ENCODE results near the gene ROM1.
"Not testable (repeated sequence)": the region's sequence is repeated elsewhere in the genome, so short reads cannot be mapped to it uniquely, and the experiment has no call there.

ROM1 gene

DNA sequence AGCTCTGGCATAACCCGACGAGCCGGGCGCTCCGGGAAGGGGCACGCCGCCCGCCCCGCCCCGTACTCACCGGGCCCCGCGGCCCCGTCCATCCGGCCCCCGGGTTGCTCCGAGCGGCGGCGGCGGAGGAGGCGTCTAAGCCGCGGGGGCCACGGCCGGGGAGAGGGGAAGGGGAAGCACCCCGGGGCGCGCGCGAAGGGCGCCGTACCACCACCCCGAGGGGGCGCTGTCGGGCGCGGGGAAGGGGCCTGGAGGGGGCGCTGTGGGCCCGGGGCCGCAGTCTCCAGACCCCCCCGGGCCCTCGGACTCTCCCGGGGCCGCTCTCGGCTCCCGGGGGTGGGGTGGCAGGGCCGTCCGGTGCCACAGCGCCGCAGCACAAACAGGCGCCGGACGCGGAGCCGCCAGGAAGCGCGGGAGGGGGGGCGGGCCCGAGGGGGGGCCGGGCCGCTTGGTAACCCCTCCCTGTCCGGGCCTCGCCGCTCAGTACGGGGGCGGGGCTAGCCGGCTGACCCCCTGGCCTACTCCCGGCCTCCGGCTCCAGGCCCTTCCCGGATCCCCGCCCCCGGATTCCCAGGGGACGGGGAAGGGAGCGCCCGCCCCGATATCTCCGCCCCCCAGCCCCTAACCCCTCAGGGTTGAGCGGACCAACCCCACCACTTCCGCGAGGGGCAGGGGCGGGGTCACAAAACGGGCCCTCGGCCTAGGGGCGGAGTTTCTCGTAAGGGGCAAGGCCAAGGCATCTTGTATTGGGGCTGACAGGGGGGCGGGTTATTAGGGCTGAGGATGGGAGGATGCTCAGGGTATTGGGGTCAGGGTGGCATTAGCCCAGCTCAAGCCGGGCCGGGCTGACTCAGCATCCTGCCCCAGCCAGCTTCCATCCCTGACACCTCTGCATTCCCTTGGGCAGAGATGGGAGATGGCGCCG lies at the start of gene ROM1, which contains the start of gene EML3:
Gene ROM1, plus strand, starts transcription at position 892 of the 925 bp plus-strand sequence. Its CDS starts 25 bp downstream, at position 917.
Gene EML3, minus strand, starts transcription at position 410 of the 925 bp plus-strand sequence. Its CDS starts 318 bp downstream, at position 92.
- peak; percentile 61 to 86 (median 73) for DNase-seq (ENCODE audit: low read depth in 4 of 4, low spot score in 1 of 4)

DNA sequence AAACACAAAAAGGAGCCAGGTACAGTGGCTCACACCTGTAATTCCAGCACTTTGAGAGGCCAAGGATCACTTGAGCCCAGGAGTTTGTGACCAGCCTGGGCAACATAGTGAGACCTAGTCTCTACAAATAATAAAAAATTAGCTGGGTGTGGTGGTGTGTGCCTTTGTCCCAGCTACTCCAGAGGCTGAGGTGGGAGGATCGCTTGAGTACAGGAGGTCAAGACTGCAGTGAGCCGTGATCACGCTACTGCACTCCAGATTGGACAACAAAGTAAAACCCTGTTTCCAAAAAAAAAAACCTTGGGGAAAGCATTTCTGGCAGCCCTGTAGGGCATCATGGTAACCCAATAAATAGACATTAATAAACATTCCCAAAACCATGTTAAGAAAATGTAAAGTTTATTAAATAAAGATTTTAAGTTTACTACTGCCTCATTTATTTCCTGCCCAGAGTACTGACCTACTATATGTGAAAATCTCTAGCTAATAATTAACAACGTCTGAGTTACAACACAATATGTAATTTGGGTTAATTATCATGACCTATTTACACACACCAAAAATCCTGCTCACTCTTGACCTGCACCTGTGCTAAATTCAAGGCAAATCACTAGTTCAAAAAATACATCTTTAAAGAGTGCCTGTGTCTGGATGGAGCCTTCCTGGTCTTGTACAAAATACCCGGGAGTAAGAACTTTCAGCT lies 47.8 kb upstream of the ROM1 start:
- no peak for DNase-seq (ENCODE audit: low read depth in 4 of 4, low spot score in 1 of 4)

DNA sequence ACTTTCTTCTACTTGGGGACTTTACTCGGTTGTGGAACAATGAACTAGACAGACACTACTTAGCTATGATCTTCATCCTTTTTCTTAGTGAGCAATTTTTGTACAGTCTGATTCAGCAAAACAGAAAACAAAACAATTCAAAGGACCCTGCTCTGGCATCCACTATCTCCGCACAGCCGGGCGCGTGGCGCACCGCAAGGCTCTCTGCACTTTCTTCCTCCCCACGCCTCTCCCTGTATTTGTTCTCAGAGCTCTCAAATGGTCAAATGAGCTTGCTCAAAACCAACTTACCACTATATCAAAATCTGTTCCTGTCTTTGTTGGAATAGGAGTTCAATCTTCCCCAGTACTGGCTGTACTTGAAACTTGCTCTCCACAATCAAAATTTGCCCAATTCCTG lies 46.8 kb upstream of the ROM1 start:
- DNase-seq (ENCODE audit: low read depth in 4 of 4, low spot score in 1 of 4), result no peak

DNA sequence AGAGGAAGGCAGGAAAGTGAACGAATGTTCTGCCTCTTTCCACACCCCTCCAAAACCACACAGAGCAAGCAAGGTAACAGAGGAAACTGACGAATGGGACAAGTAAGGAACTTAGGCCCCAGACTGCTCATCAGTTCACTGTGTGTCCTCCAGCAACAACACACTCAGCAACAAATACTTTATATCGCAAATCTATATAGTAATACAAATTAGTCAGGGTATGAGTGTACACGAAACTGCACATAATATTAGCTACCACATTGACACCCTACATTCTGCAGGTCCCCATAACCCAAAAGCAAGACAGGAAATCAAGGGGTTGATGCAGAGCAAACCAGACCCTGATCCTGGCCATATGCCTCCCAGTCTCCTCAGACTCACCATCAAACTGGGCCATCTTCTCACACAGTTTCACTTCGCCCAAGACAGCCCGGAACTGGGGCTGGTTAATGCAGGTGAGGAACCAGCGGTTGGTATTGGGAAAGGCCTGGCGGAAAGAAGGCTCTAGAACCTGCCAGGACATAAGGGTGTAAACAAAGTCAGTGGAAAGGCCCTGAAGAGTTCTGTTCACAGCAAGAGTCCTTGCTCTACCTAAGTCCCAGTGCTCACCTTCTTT lies 45.9 kb upstream of the ROM1 start:
- DNase-seq (ENCODE audit: low read depth in 4 of 4, low spot score in 1 of 4), result no peak

DNA sequence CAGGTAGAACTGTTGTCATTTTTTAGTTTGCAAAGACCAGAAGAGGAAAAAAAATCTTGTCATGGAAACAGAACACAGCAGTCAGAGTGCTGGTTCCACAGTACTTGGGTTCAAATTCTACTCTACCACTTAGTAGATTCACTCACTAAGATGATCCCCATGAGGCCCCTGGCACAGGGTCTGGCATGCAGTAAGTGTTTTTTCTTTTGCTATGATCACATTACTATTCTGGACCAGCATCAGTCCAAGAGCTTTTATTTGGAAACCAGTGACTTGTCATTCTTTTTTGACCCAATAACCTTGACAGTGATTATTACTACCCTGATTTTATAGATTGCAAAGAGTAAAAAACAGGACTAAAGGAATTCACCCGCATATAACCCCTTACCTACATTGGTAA lies 43.4 kb upstream of the ROM1 start:
- no peak for DNase-seq (ENCODE audit: low read depth in 4 of 4, low spot score in 1 of 4)

- not testable (repeated sequence) for DNase-seq (ENCODE audit: low read depth in 4 of 4, low spot score in 1 of 4)
These were observed 42.2 kb upstream of the ROM1 start for GRCh38 chr11:62570903-62571302.

GRCh38 chr11:62571493-62571892 lies 41.6 kb upstream of the ROM1 start:
- not testable (repeated sequence) for DNase-seq (ENCODE audit: low read depth in 4 of 4, low spot score in 1 of 4)

DNA sequence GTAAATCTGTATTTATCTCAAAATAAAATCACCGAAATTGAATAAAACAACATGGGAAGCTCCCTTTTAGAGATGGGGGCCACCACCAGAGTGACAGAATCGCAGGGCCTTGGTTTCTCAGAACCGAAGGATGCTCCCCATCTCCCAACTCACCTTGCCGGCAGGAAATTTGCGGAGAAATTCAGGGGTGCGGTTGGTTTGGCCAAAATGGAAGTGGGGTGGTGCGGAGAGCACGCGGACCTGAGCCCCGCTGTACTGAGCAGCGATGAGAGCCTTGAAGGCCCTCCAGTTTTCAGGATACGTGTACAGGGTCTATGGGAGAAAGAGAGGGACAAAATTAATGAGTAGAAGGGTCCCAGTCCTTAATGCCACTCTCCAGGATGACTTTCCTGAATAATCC lies 40.6 kb upstream of the ROM1 start:
- no peak for DNase-seq (ENCODE audit: low read depth in 4 of 4, low spot score in 1 of 4)

- DNase-seq (ENCODE audit: low read depth in 4 of 4, low spot score in 1 of 4), result no peak
These were observed 40.0 kb upstream of the ROM1 start for GRCh38 chr11:62573006-62573591.

DNA sequence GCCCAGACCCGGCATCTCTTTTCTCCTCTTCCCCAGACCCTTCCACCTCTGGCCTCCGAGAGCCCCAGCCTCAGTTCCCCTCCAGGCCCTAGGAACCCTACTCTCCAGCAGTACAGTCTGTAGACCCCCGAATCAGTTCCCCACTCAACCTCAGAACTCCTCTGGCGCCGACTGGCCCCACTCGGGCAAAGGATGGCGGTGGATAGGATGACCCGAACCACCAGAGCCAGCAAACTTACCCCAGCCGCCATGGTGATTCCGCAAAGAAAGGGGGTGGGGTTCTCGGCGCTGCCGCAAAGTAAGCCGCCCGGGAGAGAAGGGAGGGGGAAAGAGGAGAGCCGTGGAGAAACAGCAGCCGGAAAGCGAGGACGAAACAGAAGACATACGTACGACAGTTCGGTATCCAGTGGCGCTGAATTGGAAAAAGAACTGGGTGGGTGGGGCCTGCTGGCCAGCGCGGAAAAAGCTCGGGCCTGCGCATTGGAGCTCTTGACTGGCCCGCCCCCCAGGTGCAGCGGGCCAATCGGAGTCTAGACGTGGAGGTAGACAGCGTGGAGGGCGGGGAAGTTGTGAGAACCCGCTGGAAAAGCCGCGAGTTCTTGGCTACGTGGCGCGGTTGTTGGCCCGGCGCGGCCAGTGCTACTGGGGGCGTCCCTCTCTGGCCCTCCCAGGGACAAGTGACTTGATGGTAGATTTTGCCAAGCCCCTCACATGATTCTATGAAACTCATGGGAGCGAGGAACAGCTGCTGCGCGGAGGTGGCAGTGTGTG lies 39.3 kb upstream of the ROM1 start, which contains the start of gene EEF1G:
Gene EEF1G, minus strand, starts transcription at position 300 of the 771 bp plus-strand sequence. Its CDS starts 49 bp downstream, at position 251.
- peak; percentile 90 to 97 (median 94) for DNase-seq (ENCODE audit: low read depth in 4 of 4, low spot score in 1 of 4)

DNA sequence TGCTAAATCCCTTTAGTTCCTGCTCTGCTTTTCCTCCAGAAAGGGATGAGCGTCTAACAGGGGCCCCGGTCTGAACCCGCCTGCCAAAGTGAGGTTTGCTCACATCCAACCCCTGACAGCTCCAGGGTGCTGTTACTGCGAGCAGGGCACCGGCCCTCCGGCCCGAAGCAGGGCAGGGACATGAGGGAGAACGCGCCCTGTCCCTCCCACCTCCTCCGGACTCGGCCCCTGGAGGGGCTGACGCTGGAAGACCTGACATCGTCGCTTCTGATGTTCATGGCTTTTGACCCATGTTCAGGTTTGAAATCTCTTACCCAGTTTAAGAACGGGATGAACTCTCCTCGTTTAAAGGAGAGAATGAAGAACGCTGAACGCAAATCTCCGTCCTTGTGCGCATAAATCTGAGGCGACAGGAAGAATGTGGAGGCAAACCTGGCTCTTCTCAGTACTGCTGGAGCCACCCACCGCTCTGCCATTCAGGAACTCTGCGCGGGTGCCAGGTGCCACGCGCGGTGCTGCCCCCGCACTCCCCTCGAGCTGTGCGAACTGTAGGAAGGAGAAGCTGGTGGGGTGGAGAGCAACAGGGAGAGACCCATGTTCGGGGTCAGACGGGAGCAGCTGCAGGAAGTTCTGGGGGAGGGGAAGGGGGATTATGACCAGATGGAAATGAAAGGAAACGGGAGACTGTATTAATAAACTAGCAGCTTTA lies 38.5 kb upstream of the ROM1 start:
- DNase-seq (ENCODE audit: low read depth in 4 of 4, low spot score in 1 of 4), result no peak

DNA sequence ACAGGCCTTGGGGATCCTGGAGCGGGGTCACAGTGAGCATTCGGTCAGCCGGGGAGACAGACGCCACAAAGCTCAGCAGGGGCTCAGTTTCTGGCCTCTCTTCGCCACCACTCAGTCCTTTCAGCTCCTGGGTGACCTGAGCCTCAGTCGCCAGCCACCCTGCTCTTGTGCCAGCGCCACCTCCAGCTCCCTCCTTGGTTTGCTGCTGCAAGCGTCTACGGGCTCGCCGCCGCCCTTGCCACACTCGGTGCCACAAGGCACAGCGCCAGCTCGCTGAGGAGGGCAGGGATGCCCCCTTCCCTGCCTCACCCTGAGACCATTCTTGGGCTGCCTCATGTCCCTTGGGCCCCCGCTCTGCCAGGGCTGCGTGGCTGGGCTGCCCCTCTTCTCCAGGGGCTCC lies 37.9 kb upstream of the ROM1 start:
- no peak for DNase-seq (ENCODE audit: low read depth in 4 of 4, low spot score in 1 of 4)

GRCh38 chr11:62575837-62576236 lies 37.2 kb upstream of the ROM1 start:
- no peak for DNase-seq (ENCODE audit: low read depth in 4 of 4, low spot score in 1 of 4)

DNA sequence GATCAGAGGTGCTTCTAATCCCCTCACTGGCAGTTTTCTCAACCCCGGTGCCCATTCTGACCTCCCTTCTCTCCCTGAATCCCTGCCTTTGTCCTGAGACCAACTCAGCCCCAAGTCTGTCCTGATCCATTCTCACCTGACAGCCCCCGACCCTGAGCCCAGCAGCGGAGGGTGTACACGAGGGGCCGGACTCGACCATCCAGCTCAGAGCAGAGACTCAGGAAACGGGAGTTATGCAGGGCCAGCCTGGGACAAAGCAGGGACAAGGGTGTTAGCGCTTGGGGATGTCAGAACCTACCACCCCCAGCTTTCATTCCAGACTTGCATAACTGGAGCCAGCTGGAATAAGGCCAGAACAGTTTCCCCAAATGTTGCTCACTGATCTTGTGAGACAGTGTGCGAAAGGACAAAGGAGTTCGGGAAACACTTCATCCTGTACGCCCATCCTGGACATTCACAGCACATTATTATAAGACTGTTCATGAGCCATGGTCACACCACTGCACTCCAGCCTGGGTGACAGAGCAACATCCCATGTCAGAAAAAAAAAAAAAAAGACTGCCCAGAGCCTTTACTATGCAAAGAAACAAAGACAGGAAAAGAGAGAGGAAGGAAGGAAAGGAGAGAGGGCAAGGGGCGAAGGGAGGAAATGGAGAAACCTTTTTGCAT lies 35.9 kb upstream of the ROM1 start:
- no peak for DNase-seq (ENCODE audit: low read depth in 4 of 4, low spot score in 1 of 4)

- DNase-seq (ENCODE audit: low read depth in 4 of 4, low spot score in 1 of 4), result no peak
These were observed 34.5 kb upstream of the ROM1 start for GRCh38 chr11:62578541-62578940.

DNA sequence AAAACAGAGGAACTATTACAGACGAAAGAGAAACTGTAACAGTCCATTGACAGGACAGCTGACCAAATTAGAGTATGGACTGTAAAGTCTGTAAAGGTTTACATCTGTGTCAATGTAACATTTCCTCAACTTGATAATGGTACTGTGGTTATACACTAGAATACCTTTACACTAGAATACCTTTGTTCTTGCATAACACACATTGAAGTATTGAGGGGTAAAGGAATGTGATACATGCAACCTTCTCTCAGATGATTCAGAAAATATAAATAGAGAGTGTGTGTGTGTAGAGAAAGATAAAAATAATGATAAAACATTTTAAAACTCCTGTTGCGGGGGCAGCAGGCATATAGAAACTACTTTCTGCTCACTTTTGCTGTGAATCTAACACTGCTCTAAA lies 33.8 kb upstream of the ROM1 start:
- DNase-seq (ENCODE audit: low read depth in 4 of 4, low spot score in 1 of 4), result no peak

DNA sequence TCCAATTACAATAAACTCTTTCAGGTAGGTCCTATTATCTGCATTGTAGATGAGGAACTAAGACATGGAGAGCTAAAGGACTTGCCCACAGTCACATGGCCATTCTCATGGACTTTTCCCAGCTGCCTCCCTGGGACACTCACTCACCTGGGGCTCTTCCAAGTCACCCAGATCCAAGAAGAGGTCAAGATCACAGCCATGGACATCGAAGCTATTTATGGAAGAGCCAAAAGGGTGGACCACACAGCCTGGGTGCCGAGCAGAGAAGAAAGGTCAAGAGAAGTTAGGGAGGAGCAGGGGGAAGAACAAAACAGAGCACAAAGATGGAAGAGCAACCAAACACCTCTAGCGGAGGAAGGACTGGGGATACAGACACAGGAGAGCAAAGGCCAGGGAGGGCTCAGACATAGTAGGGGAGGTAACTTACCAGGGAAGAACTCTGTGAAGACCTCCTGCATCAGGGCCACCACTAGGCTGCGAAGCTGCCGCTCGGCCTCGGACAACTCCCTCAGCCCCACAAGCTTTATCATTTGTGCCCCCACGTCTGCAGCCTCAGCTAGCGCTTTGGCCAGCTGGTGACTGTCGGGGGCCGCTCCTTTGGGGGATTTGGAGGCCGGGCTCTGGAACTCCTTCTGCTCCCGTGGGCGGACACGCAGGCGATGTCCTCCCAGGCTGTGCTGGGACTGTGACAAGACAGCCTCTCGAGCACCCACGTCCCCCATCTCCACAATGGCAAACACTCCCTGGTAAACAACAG lies 31.9 kb upstream of the ROM1 start:
- DNase-seq (ENCODE audit: low read depth in 4 of 4, low spot score in 1 of 4), result no peak

- not testable (repeated sequence) for DNase-seq (ENCODE audit: low read depth in 4 of 4, low spot score in 1 of 4)
These were observed 31.3 kb upstream of the ROM1 start for GRCh38 chr11:62581735-62582134.
